ENCODE data around the gene DCLK1.

Gene DCLK1

DNA sequence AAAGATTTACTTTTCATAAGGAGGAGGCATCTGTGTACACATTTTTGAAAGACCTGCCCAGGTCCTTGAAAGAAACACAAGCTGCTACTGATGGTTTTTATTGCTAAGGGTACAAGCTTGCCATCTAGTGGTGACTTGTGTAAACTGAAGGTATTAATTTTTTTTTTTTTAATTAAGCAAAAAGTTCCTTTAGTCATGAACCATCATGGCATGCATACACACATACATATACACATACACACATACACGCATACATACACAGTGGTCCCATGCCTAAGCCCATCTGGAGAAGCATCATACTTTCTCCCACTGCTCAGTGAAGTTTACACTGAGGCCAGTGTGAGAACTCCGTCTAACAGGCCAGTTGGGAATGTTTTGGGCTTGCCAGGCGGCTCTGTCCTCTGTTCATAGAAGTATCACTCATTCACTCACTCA is 312.5 kb downstream of the DCLK1 start:
- peak; percentile 33 for DNase-seq (ENCODE audit: low read depth)
- H3K4me3 ChIP-seq (ENCODE audit: control insufficient read depth, low read depth, low read length), result no peak overlapping the region
- TF ChIP-seq CTCF (IDR thresholded peaks at IDR 0.05; ENCODE audit: control insufficient read depth, insufficient read depth, low read depth, low read length, missing control alignments), result peak; percentile 70

DNA sequence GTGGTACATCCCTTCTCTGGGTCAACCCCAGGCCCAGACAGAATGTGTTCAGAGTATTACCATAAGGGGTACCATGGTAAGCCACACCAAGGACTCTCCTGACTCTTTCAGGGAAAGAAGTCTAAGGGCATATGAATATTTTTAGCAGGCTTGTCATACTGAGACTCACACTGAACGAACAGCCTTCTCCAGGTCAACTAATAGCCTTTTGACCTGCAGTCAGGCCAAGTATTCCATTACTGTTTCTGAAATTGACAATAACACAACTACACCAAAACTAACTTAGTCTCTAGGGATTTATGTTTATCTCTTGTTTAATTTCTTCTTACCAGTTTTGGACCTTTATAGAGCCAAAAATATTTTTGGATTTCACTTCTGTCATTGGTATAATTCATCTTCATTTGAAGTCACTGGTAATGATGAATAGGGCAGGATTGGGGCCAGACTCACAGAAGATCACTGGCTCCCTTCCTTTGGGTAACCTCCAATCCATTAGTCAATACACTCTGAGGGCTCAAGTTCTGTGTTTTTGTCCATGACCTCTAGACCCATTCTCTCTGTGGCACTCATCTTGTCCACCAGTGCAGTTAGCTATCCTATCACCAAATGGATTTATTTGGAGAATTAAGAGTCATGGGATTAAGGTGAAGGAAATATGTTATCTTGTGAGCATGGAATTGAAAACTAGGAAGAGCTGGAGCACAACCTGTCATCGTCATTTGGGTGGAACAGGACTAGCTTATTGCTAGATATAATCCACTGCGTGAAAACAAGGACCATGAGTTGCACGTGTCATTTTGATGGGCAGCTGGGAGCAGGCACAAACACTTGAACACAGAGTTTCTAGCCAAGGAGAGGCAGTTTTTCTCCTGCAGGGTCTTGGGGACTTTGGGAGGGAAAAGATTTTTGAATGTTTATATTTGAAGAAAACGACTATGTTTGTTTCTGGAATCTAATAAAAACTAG is 313.3 kb downstream of the DCLK1 start:
- no peak for TF ChIP-seq CTCF (IDR thresholded peaks at IDR 0.05; ENCODE audit: control insufficient read depth, insufficient read depth, low read depth, low read length, missing control alignments)
- DNase-seq (ENCODE audit: low read depth), result no peak
- H3K4me3 ChIP-seq (ENCODE audit: control insufficient read depth, low read depth, low read length), result no peak overlapping the region

DNA sequence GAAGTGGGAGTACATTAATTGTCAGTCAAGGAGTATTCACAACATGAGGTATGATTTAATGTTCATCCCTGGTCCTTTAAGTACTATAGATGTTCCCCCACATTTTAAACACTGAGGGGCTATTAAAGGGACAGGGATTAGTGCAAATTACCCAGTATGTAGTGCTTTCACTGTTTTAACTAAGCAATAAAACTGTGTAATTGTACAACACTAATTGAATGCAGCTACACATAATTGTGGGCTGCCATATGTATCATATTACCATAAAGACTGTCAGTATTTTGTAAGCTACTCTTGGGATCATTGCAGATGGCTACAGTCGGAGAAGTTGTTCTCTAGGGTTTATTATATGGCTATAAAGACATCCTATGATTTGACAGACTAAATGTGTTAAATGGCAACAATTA is 316.6 kb downstream of the DCLK1 start:
- DNase-seq (ENCODE audit: low read depth), result no peak
- no peak overlapping the region for H3K4me3 ChIP-seq (ENCODE audit: control insufficient read depth, low read depth, low read length)
- no peak for TF ChIP-seq CTCF (IDR thresholded peaks at IDR 0.05; ENCODE audit: control insufficient read depth, insufficient read depth, low read depth, low read length, missing control alignments)

GRCh38 chr13:35812736-35813135 is 318.4 kb downstream of the DCLK1 start:
- no peak for TF ChIP-seq CTCF (IDR thresholded peaks at IDR 0.05; ENCODE audit: control insufficient read depth, insufficient read depth, low read depth, low read length, missing control alignments)

GRCh38 chr13:35810321-35810720 is 320.9 kb downstream of the DCLK1 start:
- no peak for TF ChIP-seq CTCF (IDR thresholded peaks at IDR 0.05; ENCODE audit: control insufficient read depth, insufficient read depth, low read depth, low read length, missing control alignments)
- no peak for DNase-seq (ENCODE audit: low read depth)
- no peak overlapping the region for H3K4me3 ChIP-seq (ENCODE audit: control insufficient read depth, low read depth, low read length)

More at GRCh38 chr13:35812736-35813135, 318.4 kb downstream of the DCLK1 start:
- H3K4me3 ChIP-seq (ENCODE audit: control insufficient read depth, low read depth, low read length), result no peak overlapping the region
- no peak for DNase-seq (ENCODE audit: low read depth)

- no peak for TF ChIP-seq CTCF (IDR thresholded peaks at IDR 0.05; ENCODE audit: control insufficient read depth, insufficient read depth, low read depth, low read length, missing control alignments)
- DNase-seq (ENCODE audit: low read depth), result no peak
- H3K4me3 ChIP-seq (ENCODE audit: control insufficient read depth, low read depth, low read length), result no peak overlapping the region
Measured at GRCh38 chr13:35808846-35809245, 322.3 kb downstream of the DCLK1 start.

Data from AG09309 (cell line).